Fibroblast of skin of abdomen (primary cell): ENCODE results near the gene ZNF543. TPM values are rescaled to one million over a fixed set of nuclear protein-coding genes. Genes with fewer than 3 reads are reported as not detected.

Experiments
- DNase-seq: peaks from one replicate; pipeline ENCODE4 v3.0.0-alpha.2; 2013
- polyA plus RNA-seq, 2 experiments: library from polyadenylated mRNA; unstranded; fragments of 120-200 nt; gene quantifications; one replicate each; pipeline ENCODE4 v1.2.1, GENCODE V29; 2013; ENCODE audit not compliant: insufficient read length in 2 of 2

The ZNF543 gene
- polyA plus RNA-seq (2013, experiment 1 of 2; ENCODE audit: insufficient read length), result 2.1 TPM
- polyA plus RNA-seq (2013, experiment 2 of 2; ENCODE audit: insufficient read length), result 2.0 TPM

DNA sequence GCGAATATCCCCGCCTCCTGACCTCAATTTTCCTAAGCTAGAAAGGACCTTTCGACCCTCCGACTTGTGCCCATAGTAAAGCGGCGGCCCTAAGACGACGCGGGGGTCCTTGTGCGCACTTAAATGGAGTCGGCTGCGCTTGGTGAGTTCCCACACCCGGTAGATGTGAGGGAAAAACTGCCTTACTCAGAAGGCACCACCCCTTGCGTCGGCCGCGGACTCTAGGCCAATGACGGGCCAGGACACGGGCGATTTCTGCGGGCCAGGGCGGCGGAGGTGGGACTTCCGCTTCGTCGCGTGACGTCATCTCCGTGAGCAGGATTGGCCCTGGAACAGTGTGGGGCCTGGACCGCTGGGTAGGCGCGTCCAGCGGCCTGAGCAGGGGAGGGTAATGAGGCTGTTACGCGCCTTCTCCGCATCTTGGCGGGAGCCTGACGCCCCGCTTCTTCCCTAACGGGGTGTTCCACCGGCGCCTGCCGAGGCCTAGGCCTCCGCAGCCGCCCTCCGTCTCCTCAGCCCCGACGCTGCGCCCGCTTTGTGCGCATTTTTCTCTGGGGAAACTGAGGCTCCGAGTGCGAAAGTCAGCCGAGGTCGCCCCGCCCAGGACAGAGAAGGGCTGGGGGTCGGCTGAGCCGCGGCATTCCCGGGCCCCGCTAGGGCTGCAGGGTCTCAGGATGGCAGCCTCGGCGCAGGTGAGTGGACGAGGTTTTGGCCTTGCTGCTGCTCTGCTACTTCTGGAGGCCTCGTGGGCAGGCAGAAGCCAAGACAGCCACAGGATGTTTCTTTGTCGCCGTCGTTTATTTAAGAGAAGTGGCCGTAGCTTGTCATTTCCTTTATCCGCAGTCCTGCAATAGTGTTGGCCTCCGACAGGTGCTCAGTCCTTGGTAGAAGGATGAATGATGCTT is at the start of gene ZNF543:
Gene ZNF543 (plus strand): TSS at position 293 of the 905 bp plus-strand sequence. CDS start 382 bp downstream, at position 675.
- peak; percentile 96 for DNase-seq

DNA sequence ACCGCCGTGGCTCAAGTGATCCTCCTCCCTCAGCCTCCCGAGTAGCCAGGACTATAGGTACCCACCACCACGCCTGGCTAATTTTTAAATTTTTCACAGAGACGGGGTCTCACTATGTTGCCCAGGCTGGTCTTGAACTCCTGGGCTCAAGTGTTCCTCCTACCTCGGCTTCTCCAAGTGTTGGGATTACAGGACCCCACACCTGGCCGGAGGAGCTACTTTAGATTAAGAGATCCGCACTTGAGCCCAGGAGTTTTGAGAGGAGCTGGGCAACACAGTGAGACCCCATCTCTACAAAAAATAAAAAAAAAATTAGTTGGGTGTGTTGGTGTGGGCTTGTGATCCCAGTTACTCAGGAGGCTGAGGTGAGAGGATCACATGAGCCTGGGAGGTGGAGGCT is 49.0 kb upstream of the ZNF543 start:
- no peak for DNase-seq

DNA sequence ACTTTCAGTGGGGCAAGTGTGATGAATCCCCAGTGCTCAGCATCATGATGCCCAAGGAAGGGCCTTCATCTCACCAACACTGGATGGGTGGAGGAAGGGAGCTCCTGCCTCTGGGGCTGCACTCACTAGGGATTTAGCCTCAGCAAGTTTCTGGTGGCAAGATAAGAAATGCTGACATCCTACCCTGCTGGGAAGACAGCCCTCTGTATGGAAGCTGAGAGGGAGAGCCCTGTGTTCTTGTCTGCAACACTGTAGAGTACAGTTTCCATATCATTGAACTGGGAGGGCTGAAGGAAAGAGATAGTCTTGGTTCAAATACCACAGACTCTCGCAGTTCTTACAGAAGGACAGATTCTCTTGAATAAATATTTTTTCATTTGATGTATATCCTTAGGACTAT is 47.3 kb upstream of the ZNF543 start:
- no peak for DNase-seq

DNA sequence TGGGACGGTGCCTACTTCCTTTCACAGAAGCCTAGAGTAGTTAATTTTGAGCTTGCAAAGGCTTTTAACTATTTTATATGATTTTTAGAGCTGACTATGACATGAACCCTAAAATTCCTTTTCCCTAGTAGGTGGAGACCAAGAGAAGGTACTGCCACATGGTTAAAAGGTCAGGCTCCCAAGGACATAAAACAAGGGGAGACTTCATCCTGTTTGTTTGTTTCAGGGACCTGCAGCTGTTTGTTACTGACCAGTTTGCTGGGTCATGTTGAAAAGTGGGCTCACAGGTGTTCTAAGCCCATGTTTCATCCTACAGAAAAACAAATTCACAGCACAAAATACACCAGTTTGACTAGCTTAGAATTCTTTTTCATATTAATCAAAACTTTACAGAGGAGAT is 43.8 kb upstream of the ZNF543 start:
- no peak for DNase-seq

DNA sequence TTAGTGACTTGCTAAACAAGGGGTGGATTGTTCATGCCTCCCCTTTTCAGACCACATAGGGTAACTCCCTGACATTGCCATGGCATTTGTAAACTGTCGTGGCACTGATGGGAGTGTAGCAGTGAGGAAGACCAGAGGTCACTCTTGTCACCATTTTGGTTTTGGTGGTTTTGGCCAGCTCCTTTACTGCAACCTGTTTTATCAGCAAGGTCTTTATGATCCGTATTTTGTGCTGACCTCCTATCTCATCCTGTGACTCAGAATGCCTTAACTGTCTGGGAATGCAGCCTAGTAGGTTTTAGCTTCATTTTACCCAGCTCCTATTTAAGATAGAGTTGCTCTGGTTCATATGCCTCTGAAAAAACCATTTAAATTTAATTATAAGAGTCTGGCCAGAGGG is 41.8 kb upstream of the ZNF543 start:
- DNase-seq, result peak; percentile 65

DNA sequence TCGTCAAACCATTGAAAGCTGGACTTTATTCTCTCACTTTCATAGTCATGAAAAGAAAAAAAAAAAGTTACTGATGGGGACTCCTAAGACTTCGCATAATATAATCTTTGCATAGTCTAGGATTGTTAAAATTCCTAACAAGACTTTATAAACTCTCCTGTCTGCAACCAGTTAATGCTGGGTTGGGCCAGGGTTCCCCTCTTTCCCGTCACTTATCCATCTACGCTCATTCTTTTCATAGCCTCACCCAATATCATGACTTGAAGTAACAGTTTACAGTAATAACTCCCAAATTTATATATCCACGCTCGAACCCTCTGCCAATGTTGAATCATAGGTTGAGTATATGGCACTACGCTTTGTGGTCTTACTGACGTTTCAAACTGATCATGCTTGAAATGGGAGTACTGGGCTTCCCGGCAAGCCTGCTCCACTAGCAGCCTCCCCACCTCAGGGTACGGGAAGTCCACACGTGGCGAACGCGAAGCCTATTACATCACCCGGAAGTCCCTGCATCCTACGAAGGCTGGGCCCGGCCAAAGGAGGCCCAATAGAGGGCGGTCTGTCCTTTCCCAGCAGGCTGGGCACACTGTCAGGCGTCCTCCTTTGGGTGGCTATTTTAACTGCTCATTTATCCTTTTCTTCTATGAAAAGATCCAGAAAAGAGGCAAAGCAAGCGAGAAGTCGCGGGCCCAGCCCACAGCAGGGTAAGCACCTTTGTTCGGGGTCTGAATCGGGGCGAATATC is 40.7 kb upstream of the ZNF543 start:
- DNase-seq, result peak; percentile 98

DNA sequence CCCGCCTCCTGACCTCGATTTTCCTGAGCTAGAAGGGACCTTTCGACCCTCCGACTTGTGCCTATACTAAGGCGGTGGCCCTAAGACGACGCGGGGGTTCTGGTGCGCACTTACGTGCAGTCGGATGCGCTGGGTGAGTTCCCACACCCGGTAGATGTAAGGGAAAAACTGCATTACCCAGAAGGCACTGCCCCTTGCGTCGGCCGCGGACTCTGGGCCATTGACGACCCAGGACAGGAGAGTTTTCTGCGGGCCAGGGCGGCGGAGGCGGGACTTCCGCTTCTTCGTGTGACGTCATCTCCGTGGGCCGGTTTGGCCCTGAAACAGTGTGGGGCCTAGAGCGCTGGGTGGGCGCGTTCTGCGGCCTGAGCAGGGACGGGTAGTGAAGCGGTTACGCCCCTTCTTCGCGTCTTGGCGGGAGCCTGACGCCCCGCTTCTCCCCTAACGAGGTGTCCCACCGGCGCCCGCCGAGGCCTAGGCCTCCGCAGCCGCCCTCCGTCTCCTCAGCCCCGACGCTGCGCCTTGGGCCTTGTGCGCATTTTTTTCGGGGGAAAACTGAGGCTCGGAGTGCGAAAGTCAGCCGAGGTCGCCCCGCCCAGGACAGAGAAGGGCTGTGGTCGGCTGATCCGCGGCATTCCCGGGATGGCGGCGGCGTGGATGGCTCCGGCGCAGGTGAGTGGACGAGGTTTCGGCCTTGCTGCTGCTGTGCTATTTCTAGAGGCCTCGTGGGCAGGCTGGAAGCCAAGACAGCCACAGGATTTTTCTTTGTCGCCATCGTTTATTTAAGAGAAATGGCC is 39.9 kb upstream of the ZNF543 start, which contains the start of gene ZNF460:
Gene ZNF460 (plus strand): TSS at position 321 of the 797 bp plus-strand sequence. CDS start 322 bp downstream, at position 643.
- DNase-seq, result peak; percentile 98

DNA sequence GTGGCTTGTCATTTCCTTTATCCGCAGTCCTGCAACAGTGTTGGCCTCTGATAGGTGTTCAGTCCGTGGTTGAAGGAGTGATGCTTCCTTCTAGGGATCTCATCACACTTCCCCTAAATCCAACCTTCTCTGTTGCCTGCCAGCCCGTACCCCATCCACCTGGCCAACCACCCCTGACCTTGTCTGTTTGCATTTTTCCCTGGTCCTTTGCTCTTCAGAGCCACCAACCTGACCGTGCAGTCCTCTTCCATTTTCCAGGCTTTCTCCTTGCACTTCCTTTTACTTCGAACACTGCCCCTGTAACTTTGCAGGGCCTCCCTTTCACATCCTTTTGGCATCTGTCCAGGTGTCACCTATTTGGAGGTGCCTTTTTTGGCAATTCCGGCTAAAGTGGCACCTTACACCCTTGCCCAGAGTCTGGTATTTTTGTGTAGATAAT is 39.3 kb upstream of the ZNF543 start:
- DNase-seq, result no peak

DNA sequence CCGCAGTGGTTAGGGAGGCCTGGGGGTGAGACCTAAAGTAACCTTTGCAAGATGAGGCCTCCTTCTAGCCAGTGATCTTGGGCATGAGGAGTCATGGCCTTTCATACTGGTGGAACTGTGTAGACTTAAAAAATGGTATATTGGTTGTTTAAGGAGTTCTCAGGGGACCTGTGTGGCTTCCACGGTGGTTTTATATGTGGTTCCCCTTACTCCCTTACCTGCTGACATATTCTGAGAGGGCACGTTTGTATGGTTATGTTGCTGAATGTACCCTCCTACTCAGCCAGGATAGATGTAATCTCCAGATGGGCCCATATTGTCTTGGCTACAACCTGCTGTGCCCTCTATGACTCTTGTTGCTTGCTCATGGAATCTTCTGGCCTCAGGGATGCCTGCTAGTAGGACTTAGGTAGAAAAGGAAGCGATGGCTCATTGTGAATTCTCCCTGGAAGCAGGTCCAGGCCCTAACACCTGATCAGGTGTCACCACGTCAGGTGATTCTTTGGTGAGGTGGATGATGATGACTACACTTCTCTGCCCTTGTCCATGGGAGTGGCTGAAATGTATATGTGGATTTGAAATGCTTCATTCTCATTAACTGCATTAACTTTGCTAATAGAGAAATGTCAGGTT is 38.1 kb upstream of the ZNF543 start:
- DNase-seq, result no peak

DNA sequence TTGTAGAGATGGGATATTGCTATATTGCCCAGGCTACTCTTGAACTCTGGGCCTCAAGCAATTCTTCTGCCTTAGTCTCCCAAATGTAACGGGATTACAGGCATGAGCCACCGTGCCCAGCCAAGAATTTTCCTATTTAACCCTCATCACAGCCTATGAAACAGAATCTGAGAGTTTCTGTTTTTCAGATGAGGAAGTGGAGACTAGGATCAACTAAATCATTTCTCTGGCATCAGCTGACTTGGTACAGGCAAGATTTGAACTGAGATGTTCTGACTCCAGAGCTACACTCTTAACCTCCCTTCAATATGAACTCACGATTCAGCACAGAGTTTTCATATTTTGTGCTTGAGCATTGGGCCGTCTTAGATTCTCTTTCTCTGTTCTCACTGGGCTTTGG is 31.9 kb upstream of the ZNF543 start:
- DNase-seq, result no peak

DNA sequence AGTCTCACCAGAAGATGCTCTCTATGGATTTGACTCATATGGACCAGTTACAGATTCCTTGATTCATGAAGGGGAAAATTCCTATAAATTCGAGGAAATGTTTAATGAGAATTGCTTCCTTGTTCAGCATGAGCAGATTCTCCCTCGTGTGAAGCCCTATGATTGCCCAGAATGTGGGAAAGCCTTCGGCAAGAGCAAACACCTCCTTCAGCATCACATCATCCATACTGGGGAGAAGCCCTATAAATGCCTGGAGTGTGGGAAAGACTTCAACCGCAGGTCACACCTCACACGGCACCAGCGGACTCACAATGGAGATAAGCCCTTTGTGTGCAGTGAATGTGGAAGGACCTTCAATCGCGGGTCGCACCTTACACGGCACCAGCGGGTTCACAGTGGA is 29.3 kb upstream of the ZNF543 start:
- no peak for DNase-seq

DNA sequence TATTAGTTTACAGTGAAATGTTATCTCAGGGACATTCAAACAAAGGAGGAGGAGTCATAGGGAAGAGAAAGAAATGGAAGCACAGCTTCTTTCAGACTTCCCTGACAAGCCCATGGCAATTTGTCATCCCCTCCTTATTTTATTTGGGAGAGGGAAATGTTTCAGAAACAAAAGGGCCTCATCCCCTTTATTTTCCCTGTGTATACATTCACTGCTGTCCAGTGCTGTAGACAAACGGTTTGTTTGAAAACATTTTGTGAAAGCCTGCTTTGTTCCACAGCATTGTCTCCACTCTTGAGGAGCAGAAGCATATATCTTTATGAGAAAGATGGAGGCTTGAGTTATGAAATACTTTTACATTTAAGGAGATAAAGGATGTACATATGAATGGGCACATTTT is 27.7 kb upstream of the ZNF543 start:
- no peak for DNase-seq

DNA sequence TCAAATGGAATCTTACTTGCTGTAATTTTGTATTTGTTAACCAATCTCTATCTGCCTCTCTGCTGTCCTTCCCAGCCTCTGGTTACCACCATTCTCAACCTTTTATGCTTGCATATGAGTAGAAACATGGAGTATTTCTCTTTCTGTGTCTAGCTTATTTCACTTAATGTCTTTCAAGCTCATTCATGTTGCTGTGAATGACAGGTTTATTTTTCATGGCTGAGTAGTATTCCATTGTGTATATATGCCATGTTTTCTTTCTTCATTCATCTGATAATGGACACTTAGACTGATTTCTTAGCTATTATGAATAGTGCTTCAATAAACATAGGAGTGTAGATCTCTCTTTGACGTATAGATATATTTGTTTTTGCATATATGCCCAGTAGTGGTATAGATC is 26.6 kb upstream of the ZNF543 start:
- DNase-seq, result no peak

DNA sequence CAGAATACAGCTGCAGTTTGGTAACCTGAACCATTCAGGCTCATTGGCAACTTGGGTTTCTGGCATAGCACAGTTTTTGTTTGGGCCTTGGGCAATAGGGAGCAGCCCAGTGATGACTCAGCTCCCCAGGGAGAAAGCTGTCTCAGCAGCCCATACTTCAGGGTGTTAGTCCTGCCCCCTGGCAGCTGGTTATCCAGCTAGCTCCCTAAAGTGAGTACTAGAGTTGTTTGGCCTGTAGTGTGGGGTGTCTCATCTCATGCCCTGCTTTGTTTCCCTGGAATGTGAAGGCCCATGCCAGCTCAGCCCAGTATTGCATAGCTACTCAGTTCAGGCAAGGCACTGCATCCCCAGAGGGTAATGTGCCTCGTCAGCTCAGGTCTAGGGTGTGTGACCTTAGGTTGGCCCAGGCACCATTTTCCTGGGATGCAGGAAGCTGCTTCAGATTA is 18.2 kb upstream of the ZNF543 start:
- peak; percentile 72 for DNase-seq

DNA sequence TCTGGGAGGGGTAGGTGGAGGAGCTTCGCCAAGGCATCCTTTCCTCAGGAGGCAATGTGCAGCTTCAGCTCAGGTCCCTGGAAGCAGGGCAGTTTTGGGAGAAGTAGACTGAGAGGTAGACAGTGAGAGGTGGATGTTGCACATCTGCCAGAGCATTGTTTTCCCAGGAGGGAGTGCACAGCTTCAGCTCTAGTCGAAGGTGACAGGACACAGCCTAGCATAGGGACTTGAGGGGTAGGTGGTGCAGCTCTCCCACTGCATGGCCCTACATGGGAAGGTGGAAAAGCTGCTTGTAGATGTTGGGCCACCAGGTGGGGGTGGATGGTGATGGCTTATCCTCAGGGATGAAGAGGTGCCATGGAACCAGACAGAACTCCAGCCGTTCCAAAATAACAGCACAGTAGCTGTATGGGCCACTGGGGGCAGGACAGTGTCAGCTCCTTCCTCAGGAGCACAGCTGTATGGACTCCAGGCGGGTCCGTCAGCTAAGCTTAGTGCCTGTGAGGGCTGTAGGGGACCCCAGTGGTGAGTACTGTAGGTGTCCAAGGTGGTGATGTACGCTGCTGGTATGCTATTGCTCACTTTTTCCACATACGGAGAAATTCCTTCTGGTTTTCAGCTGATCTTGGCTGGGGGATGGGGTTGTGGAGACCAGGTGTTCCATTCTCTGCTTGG is 17.4 kb upstream of the ZNF543 start:
- no peak for DNase-seq

DNA sequence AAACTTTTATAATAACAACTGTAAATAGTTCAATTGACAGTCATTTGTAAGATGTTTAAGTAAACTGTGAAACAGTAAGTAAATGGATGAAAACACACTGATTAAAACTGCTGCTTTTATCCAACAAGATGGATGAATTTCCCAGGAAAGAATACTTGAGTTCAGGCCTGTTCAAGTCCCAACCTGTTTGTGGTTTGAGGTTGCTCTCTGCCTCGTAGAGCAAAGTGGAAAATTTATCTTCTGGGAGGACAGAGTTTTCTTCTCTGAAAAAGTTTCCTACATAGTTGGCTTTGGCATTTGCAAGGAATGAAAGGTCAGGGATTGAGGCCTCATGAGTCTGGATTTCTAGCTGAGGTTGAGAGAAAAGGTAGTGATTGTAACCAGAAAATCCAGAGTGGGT is 15.2 kb upstream of the ZNF543 start:
- DNase-seq, result no peak

DNA sequence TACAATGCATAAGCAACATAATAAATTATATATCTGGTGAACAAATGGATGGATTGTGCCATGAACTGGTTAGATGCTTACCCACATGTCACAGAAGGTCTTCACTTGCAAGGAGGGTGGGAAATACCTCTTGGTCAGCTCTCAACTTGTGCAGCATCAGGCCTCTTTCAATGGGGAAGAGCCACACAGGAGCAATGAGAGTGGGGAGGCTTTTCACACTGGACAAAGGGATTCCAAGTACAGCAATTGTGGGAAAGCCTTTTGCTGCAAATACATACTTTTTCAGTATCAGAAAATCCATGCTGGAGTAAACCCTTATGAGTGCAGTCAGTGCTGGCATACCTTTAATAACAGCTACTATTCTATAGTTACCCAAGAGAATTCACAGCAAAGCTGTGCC is 11.8 kb upstream of the ZNF543 start:
- DNase-seq, result no peak

DNA sequence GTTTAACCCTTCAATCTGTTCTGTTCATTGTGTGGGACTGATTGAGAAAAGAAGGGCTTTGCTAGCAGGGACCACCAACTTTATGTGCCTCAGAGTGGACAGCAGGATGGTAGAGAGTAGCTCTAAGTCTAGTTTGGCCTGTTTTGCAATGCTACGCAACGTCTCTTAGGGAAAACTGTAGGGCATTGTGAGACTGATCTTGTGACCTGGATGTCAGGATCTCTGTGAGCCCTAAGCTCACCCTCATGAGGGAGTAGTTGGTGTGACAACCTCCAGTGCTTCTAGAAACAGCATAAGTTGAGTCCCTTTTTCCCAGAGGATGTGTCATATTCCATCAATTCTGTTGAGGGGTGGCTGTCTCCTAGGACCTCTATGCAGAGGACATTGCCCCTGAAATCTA is 9.5 kb upstream of the ZNF543 start:
- DNase-seq, result no peak

DNA sequence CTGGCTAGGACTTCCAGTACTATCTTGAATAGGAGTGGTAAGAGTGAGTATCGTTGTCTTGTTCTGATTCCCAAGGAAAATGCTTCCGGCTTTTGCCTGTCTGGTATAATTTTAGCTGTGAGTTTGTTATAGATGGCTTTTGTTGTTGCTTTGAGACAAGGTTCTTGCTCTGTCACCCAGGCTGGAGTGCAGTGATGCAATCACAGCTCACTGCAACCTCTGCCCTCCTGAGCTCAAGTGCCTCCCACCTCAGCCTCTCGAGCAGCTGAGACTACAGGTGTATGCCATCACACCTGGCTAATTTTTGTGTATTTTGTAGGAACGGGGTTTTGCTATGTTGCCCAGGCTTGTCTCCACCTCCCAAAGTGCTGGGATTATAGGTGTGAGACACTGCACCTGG is 6.1 kb upstream of the ZNF543 start:
- DNase-seq, result no peak

DNA sequence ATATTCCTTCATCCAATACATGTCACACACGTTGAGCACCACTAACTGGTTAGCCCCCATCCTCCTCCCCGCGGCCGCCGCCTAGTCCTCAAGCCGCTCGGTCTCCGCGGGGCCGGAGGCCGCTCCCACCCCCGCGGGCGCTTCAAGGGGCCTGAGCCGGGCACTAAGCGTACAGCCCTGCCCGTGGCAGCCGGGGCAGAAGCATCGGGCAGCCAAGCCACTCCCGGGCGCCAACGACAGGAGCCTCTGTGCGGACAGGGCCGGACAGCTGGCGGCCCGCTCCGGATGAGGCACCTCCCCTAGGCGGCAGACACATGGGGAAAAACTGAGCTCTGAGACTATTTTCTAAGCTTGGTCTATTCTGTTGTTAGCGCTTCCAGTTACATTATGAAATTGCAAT is 2.8 kb upstream of the ZNF543 start:
- no peak for DNase-seq

DNA sequence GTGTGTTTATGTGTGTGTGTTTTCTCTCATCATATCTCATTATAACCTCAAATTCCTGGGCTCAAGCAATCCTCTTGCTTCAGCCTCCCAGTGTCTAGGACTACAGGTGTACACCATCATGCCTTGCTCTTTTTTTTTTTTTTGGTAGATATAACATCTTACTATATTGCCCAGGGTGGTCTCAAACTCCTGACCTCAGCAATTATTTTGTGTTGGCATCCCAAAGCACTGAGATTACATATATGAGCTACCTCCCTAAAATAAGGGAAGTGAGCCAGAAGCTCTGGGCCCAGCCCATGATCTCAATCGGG is 448 bp upstream of the ZNF543 start:
- DNase-seq, result no peak

DNA sequence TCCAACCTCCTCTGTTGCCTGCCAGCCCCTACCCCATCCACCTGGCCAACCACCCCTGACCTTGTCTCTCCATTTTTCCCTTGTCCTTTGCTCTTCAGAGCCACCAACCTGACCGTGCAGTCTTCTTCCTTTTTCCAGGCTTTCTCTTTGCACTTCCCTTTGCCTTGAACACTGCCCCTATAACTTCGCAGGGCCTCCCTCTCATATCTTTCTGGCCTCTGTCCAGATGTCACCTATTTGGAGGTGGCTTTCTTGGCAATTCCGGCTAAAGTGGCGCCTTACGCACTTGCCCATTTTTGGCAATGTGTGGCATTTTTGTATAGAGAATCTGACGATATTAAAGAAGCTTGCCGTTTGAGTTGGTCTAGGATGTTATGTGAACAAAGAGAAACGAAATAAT is 844 bp downstream of the ZNF543 start:
- no peak for DNase-seq
